Measurements from ENCODE around the gene DOLPP1.

DOLPP1 gene

GRCh38 chr9:129089246-129089645 is 8.3 kb downstream of the DOLPP1 start:
- FAIRE-seq (no peak), DNase-seq (ENCODE audit: insufficient read length, low spot score) (no peak)
- no peak for TF ChIP-seq PAX5 (IDR thresholded peaks at IDR 0.05; ENCODE audit: insufficient read depth, low read length, severe bottlenecking)
- no peak for TF ChIP-seq SPI1 (IDR thresholded peaks at IDR 0.05; ENCODE audit: low read depth, low read length)

- FAIRE-seq (no peak), DNase-seq (ENCODE audit: insufficient read length, low spot score) (no peak)
- TF ChIP-seq SPI1 (IDR thresholded peaks at IDR 0.05; ENCODE audit: low read depth, low read length) (no peak), POU2F2 (IDR thresholded peaks at IDR 0.05; ENCODE audit: low read depth, low read length) (no peak), POLR2AphosphoS5 (IDR thresholded peaks at IDR 0.05; ENCODE audit: low read depth, low read length) (no peak), TAF1 (IDR thresholded peaks at IDR 0.05; ENCODE audit: low read depth, low read length) (no peak), PAX5 (IDR thresholded peaks at IDR 0.05; ENCODE audit: insufficient read depth, low read length, severe bottlenecking) (no peak), POLR2A (IDR thresholded peaks at IDR 0.05; ENCODE audit: low read depth, low read length) (no peak)
Measured at GRCh38 chr9:129093602-129094386, 12.9 kb downstream of the DOLPP1 start.

GRCh38 chr9:129094387-129095169 is 13.7 kb downstream of the DOLPP1 start:
- DNase-seq (ENCODE audit: insufficient read length, low spot score) (no peak), FAIRE-seq (no peak)
- TF ChIP-seq SPI1 (IDR thresholded peaks at IDR 0.05; ENCODE audit: low read depth, low read length) (no peak), PAX5 (IDR thresholded peaks at IDR 0.05; ENCODE audit: insufficient read depth, low read length, severe bottlenecking) (no peak), POLR2A (IDR thresholded peaks at IDR 0.05; ENCODE audit: low read depth, low read length) (no peak), TAF1 (IDR thresholded peaks at IDR 0.05; ENCODE audit: low read depth, low read length) (no peak), POLR2AphosphoS5 (IDR thresholded peaks at IDR 0.05; ENCODE audit: low read depth, low read length) (no peak), POU2F2 (IDR thresholded peaks at IDR 0.05; ENCODE audit: low read depth, low read length) (no peak)

GRCh38 chr9:129095170-129095667 is 14.3 kb downstream of the DOLPP1 start:
- no peak for DNase-seq (ENCODE audit: insufficient read length, low spot score)
- FAIRE-seq, result no peak
- TF ChIP-seq POLR2AphosphoS5 (IDR thresholded peaks at IDR 0.05; ENCODE audit: low read depth, low read length) (no peak), PAX5 (IDR thresholded peaks at IDR 0.05; ENCODE audit: insufficient read depth, low read length, severe bottlenecking) (no peak), TAF1 (IDR thresholded peaks at IDR 0.05; ENCODE audit: low read depth, low read length) (no peak), POLR2A (IDR thresholded peaks at IDR 0.05; ENCODE audit: low read depth, low read length) (no peak), SPI1 (IDR thresholded peaks at IDR 0.05; ENCODE audit: low read depth, low read length) (no peak), POU2F2 (IDR thresholded peaks at IDR 0.05; ENCODE audit: low read depth, low read length) (no peak)

GRCh38 chr9:129095908-129096307 is 15.0 kb downstream of the DOLPP1 start:
- FAIRE-seq (no peak), DNase-seq (ENCODE audit: insufficient read length, low spot score) (no peak)
- TF ChIP-seq TAF1 (IDR thresholded peaks at IDR 0.05; ENCODE audit: low read depth, low read length) (no peak), POLR2AphosphoS5 (IDR thresholded peaks at IDR 0.05; ENCODE audit: low read depth, low read length) (no peak), POLR2A (IDR thresholded peaks at IDR 0.05; ENCODE audit: low read depth, low read length) (no peak), PAX5 (IDR thresholded peaks at IDR 0.05; ENCODE audit: insufficient read depth, low read length, severe bottlenecking) (no peak), POU2F2 (IDR thresholded peaks at IDR 0.05; ENCODE audit: low read depth, low read length) (no peak), SPI1 (IDR thresholded peaks at IDR 0.05; ENCODE audit: low read depth, low read length) (no peak)

- FAIRE-seq (no peak), DNase-seq (ENCODE audit: insufficient read length, low spot score) (no peak)
- TF ChIP-seq PAX5 (IDR thresholded peaks at IDR 0.05; ENCODE audit: insufficient read depth, low read length, severe bottlenecking), result no peak
- no peak for TF ChIP-seq TAF1 (IDR thresholded peaks at IDR 0.05; ENCODE audit: low read depth, low read length)
- TF ChIP-seq POU2F2 (IDR thresholded peaks at IDR 0.05; ENCODE audit: low read depth, low read length), result no peak
- no peak for TF ChIP-seq POLR2A (IDR thresholded peaks at IDR 0.05; ENCODE audit: low read depth, low read length)
- no peak for TF ChIP-seq SPI1 (IDR thresholded peaks at IDR 0.05; ENCODE audit: low read depth, low read length)
- TF ChIP-seq POLR2AphosphoS5 (IDR thresholded peaks at IDR 0.05; ENCODE audit: low read depth, low read length), result no peak
Measured at GRCh38 chr9:129097671-129098306, 16.9 kb downstream of the DOLPP1 start.

GRCh38 chr9:129098328-129098727 is 17.4 kb downstream of the DOLPP1 start:
- FAIRE-seq (no peak), DNase-seq (ENCODE audit: insufficient read length, low spot score) (no peak)
- no peak for TF ChIP-seq TAF1 (IDR thresholded peaks at IDR 0.05; ENCODE audit: low read depth, low read length)
- no peak for TF ChIP-seq POLR2AphosphoS5 (IDR thresholded peaks at IDR 0.05; ENCODE audit: low read depth, low read length)
- no peak for TF ChIP-seq POU2F2 (IDR thresholded peaks at IDR 0.05; ENCODE audit: low read depth, low read length)
- TF ChIP-seq POLR2A (IDR thresholded peaks at IDR 0.05; ENCODE audit: low read depth, low read length), result no peak
- TF ChIP-seq SPI1 (IDR thresholded peaks at IDR 0.05; ENCODE audit: low read depth, low read length), result no peak
- TF ChIP-seq PAX5 (IDR thresholded peaks at IDR 0.05; ENCODE audit: insufficient read depth, low read length, severe bottlenecking), result no peak

- FAIRE-seq (no peak), DNase-seq (ENCODE audit: insufficient read length, low spot score) (no peak)
- TF ChIP-seq PAX5 (IDR thresholded peaks at IDR 0.05; ENCODE audit: insufficient read depth, low read length, severe bottlenecking), result no peak
- TF ChIP-seq POLR2A (IDR thresholded peaks at IDR 0.05; ENCODE audit: low read depth, low read length), result no peak
- TF ChIP-seq POLR2AphosphoS5 (IDR thresholded peaks at IDR 0.05; ENCODE audit: low read depth, low read length), result no peak
- TF ChIP-seq POU2F2 (IDR thresholded peaks at IDR 0.05; ENCODE audit: low read depth, low read length), result no peak
- TF ChIP-seq TAF1 (IDR thresholded peaks at IDR 0.05; ENCODE audit: low read depth, low read length), result no peak
- TF ChIP-seq SPI1 (IDR thresholded peaks at IDR 0.05; ENCODE audit: low read depth, low read length), result no peak
Measured at GRCh38 chr9:129100383-129101169, 19.7 kb downstream of the DOLPP1 start.
